ENCODE measurements around the gene RPUSD3.
A peak's percentile ranks its signal among the peaks of the same experiment; 100 is the strongest.

The RPUSD3 gene, protein sequence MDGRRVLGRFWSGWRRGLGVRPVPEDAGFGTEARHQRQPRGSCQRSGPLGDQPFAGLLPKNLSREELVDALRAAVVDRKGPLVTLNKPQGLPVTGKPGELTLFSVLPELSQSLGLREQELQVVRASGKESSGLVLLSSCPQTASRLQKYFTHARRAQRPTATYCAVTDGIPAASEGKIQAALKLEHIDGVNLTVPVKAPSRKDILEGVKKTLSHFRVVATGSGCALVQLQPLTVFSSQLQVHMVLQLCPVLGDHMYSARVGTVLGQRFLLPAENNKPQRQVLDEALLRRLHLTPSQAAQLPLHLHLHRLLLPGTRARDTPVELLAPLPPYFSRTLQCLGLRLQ

GRCh38 chr3:9843715-9844438 lies at the start of gene RPUSD3:
Gene RPUSD3, minus strand, starts transcription at chr3:9844008. Its CDS starts 18 bp downstream, at chr3:9843990.
- H3K4me3 ChIP-seq (ENCODE audit: low read depth, low read length): peak within 1 kb of the TSS; percentile 86
- peaks cover 10% of the 10 kb centered on the region for H3K4me1 ChIP-seq (ENCODE audit: control insufficient read depth, insufficient read depth, low read length, unreplicated experiment)
- peak within 1 kb of the TSS; percentile 20; the same call in 1 of the 2 replicates for H3K27ac ChIP-seq (ENCODE audit: low read depth, low read length)
- H3K27me3 ChIP-seq (ENCODE audit: insufficient read depth, low read length): no peaks in the 10 kb centered on the region
- no peaks in the 10 kb centered on the region for H3K36me3 ChIP-seq (ENCODE audit: insufficient read depth, low read length)
- H3K79me2 ChIP-seq (ENCODE audit: control insufficient read depth, insufficient read depth, low read length, unreplicated experiment): peaks cover 10% of the 10 kb centered on the region
- peak within 1 kb of the TSS; percentile 86 for H2AFZ ChIP-seq (ENCODE audit: low read length, unreplicated experiment)

GRCh38 chr3:9891072-9891622 lies 47.3 kb upstream of the RPUSD3 start:
- Histone ChIP-seq H3K4me3 (ENCODE audit: low read depth, low read length) (peak overlapping the region; percentile 100), H3K27ac (ENCODE audit: low read depth, low read length) (peak overlapping the region; percentile 89), H2AFZ (ENCODE audit: low read length, unreplicated experiment) (peak overlapping the region; percentile 72), H3K79me2 (ENCODE audit: control insufficient read depth, insufficient read depth, low read length, unreplicated experiment) (peaks cover 29% of the 10 kb centered on the region), H3K4me1 (ENCODE audit: control insufficient read depth, insufficient read depth, low read length, unreplicated experiment) (peaks cover 30% of the 10 kb centered on the region), H3K27me3 (ENCODE audit: insufficient read depth, low read length) (no peaks in the 10 kb centered on the region), H3K36me3 (ENCODE audit: insufficient read depth, low read length) (peaks cover 25% of the 10 kb centered on the region)

DNA sequence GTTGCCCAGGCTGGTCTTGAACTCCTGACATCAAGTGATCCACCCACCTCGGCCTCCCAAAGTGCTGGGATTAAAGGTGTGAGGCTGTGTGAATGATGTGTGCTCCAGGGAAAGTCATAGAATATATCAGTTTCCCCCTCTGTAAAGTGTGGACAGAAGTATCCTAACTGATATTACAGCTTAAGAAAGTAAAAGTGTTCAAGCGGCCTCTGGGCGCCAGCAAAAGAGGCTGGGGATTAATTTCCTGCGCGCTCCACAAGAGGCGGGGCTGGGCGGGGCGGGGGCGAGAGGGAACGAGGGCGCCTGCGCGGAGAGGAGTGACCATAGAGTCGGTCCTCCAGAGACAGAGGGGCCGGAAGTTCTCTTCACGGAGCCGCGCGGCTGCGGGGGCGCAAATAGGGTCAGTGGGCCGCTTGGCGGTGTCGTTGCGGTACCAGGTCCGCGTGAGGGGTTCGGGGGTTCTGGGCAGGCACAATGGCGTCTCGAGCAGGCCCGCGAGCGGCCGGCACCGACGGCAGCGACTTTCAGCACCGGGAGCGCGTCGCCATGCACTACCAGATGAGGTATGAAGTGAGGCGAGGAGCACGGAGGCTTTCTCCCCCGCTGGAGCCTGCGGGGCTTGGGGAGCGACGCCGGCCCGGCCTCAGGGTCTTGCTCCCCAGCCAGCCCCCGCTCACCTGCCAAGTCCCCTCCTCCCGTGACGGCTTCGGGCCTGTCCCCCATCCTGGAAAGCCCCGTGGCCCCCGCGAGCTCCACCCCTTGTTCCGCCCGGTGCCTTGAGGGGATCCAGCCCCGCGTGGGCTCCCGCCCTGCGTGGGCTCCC lies 46.7 kb upstream of the RPUSD3 start, which contains the start of gene JAGN1:
Gene JAGN1 (plus strand): TSS at position 362 of the 823 bp plus-strand sequence. CDS start 113 bp downstream, at position 475.
- Histone ChIP-seq H3K27ac (ENCODE audit: low read depth, low read length) (peak within 1 kb of the TSS; percentile 89), H2AFZ (ENCODE audit: low read length, unreplicated experiment) (peak within 1 kb of the TSS; percentile 72)

DNA sequence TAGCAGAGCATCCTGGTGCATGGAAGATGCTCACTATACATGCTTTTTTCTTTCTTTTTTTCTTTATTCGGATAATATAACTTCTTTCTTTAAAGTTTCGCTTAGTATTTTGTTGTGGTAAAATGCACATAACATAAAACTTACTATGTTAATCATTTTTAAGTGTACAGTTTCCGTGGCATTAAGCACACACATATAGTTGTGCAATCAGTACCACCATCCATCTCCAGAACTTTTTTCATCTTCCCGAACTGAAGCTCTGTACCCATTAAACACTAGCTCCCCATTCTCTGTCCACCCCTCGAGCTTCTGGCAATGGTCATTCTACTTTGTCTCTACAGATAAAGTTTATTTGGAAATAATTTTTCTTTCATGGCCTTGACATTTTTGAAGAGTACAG lies 45.6 kb upstream of the RPUSD3 start:
- Histone ChIP-seq H2AFZ (ENCODE audit: low read length, unreplicated experiment) (no peak overlapping the region), H3K4me1 (ENCODE audit: control insufficient read depth, insufficient read depth, low read length, unreplicated experiment) (peaks cover 27% of the 10 kb centered on the region), H3K36me3 (ENCODE audit: insufficient read depth, low read length) (peaks cover 20% of the 10 kb centered on the region)

More for the DNA sequence above, 46.7 kb upstream of the RPUSD3 start, which contains the start of gene JAGN1:
- peak within 1 kb of the TSS; percentile 100 for H3K4me3 ChIP-seq (ENCODE audit: low read depth, low read length)
- peaks cover 29% of the 10 kb centered on the region for H3K79me2 ChIP-seq (ENCODE audit: control insufficient read depth, insufficient read depth, low read length, unreplicated experiment)
- H3K36me3 ChIP-seq (ENCODE audit: insufficient read depth, low read length): peaks cover 25% of the 10 kb centered on the region
- H3K4me1 ChIP-seq (ENCODE audit: control insufficient read depth, insufficient read depth, low read length, unreplicated experiment): peaks cover 28% of the 10 kb centered on the region
- H3K27me3 ChIP-seq (ENCODE audit: insufficient read depth, low read length): no peaks in the 10 kb centered on the region

GRCh38 chr3:9888540-9888939 lies 44.7 kb upstream of the RPUSD3 start:
- Histone ChIP-seq H2AFZ (ENCODE audit: low read length, unreplicated experiment) (no peak overlapping the region), H3K27me3 (ENCODE audit: insufficient read depth, low read length) (no peaks in the 10 kb centered on the region), H3K79me2 (ENCODE audit: control insufficient read depth, insufficient read depth, low read length, unreplicated experiment) (peaks cover 26% of the 10 kb centered on the region), H3K36me3 (ENCODE audit: insufficient read depth, low read length) (peaks cover 16% of the 10 kb centered on the region), H3K4me1 (ENCODE audit: control insufficient read depth, insufficient read depth, low read length, unreplicated experiment) (peaks cover 28% of the 10 kb centered on the region), H3K4me3 (ENCODE audit: low read depth, low read length) (no peak overlapping the region), H3K27ac (ENCODE audit: low read depth, low read length) (no peak overlapping the region)

More for the DNA sequence above, 45.6 kb upstream of the RPUSD3 start:
- Histone ChIP-seq H3K4me3 (ENCODE audit: low read depth, low read length) (no peak overlapping the region), H3K27ac (ENCODE audit: low read depth, low read length) (no peak overlapping the region), H3K27me3 (ENCODE audit: insufficient read depth, low read length) (no peaks in the 10 kb centered on the region), H3K79me2 (ENCODE audit: control insufficient read depth, insufficient read depth, low read length, unreplicated experiment) (peaks cover 26% of the 10 kb centered on the region)

DNA sequence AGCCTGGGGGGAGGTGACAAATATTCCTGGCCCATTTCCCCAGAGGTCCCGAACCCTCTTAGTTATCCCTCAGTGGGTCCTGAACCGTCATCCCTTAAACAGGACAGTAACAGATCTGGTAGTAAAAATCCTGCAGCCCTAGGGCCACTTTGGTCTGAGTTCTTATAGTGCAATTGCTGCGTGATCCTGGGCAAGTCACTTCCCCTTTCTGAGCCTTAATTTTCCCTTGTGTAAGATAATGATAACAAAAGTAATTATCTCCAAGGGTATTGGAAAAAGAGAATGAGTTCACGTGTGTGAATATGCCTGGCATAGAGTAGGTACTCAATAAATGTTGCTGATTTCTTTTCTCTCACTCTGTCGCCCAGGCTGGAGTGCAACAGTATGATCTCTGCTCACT lies 43.7 kb upstream of the RPUSD3 start:
- Histone ChIP-seq H3K27ac (ENCODE audit: low read depth, low read length) (no peak overlapping the region), H2AFZ (ENCODE audit: low read length, unreplicated experiment) (no peak overlapping the region), H3K36me3 (ENCODE audit: insufficient read depth, low read length) (peaks cover 5% of the 10 kb centered on the region), H3K4me3 (ENCODE audit: low read depth, low read length) (no peak overlapping the region), H3K4me1 (ENCODE audit: control insufficient read depth, insufficient read depth, low read length, unreplicated experiment) (peaks cover 18% of the 10 kb centered on the region), H3K27me3 (ENCODE audit: insufficient read depth, low read length) (no peaks in the 10 kb centered on the region), H3K79me2 (ENCODE audit: control insufficient read depth, insufficient read depth, low read length, unreplicated experiment) (peaks cover 17% of the 10 kb centered on the region)

DNA sequence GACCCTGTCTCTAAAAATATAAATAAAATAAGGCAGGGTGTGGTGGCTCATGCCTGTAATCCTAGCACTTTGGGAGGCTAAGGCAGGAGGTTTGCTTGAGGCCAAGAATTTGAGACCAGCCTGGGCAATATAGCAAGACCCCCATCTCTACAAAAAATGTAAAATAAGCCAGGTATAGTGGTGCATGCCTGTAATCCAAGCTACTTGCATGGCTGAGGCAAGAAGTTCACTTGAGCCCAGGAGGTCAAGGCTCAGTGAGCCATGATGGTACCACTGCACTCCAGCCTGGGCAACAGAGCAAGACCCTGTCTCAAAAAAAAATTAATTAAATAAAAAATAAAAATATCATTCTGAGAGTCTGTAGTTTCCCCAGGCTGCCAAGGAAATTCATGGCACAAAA lies 42.5 kb upstream of the RPUSD3 start:
- H3K27ac ChIP-seq (ENCODE audit: low read depth, low read length): no peak overlapping the region
- H3K27me3 ChIP-seq (ENCODE audit: insufficient read depth, low read length): no peaks in the 10 kb centered on the region
- peaks cover 9% of the 10 kb centered on the region for H3K79me2 ChIP-seq (ENCODE audit: control insufficient read depth, insufficient read depth, low read length, unreplicated experiment)
- no peak overlapping the region for H3K4me3 ChIP-seq (ENCODE audit: low read depth, low read length)
- H3K36me3 ChIP-seq (ENCODE audit: insufficient read depth, low read length): no peaks in the 10 kb centered on the region
- peaks cover 17% of the 10 kb centered on the region for H3K4me1 ChIP-seq (ENCODE audit: control insufficient read depth, insufficient read depth, low read length, unreplicated experiment)
- H2AFZ ChIP-seq (ENCODE audit: low read length, unreplicated experiment): no peak overlapping the region

DNA sequence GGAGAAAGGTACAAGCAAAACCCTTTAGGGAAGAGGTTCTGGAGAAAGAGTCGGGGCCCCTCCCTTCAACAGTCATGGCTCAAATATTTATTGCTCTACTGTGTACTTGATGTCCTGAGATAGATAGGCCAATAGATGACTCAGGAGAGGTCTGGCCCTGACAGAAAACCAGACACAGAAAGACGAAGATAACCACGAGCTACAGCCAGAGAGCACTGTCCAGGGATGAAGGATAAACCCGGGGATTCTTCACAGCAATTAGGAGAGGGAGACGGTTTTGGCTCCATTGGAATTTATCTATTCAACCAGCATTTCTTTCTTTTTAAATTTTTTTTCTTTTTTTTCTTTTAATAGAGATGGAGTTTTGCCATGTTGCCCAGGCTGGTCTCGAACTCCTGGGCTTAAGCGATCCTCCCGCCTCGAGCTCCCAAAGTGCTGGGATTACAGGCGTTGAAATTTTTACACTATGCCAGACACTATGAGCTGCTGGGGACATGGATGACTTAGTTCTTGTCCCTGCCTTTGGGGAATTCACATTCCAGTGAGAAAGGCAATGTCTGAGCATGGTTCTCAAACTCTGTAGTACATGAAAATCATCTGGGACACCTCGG lies 40.9 kb upstream of the RPUSD3 start:
- Histone ChIP-seq H3K36me3 (ENCODE audit: insufficient read depth, low read length) (no peaks in the 10 kb centered on the region), H3K4me1 (ENCODE audit: control insufficient read depth, insufficient read depth, low read length, unreplicated experiment) (peaks cover 13% of the 10 kb centered on the region), H3K27ac (ENCODE audit: low read depth, low read length) (peak overlapping the region; percentile 83), H3K4me3 (ENCODE audit: low read depth, low read length) (no peak overlapping the region), H3K27me3 (ENCODE audit: insufficient read depth, low read length) (no peaks in the 10 kb centered on the region), H2AFZ (ENCODE audit: low read length, unreplicated experiment) (no peak overlapping the region), H3K79me2 (ENCODE audit: control insufficient read depth, insufficient read depth, low read length, unreplicated experiment) (no peaks in the 10 kb centered on the region)

DNA sequence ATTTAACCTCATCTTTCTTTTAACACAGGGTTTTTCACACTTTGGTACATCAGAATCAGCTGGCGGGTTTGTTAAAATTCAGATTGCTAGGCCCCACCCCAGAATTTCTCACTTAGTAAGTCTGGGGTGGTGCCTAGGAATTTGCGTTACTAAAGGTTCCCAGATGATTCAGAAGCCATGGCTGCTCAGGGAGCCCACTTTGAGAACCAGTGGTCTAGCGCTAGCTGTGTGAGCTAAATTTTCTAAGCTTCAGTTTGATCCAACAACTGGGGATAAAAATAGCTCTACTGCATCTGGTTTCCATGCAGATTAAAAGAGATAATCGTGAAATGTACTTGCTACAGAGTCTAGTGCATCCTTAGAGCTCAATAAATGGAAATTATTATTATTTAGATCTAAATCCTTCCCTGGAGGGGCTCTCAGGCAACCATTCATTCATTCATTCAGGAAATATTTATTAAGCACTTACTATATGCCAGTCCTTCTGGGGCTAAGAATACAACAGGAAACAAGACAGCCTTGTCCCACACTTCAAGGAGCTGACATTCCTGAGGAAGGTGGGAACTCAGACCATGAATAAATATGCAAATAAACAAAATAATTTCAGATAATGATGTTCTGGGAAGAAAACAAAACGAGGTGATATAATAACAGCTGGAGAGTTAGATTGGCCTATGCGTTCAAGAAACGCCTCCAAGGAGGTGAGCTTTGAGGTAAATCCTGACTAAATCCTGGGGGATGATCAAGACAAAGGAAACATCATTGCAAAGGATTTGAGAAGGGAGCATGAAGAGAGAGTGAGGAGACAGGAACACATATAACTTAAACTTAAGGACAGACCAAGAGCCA lies 40.1 kb upstream of the RPUSD3 start:
- peaks cover 19% of the 10 kb centered on the region for H3K4me1 ChIP-seq (ENCODE audit: control insufficient read depth, insufficient read depth, low read length, unreplicated experiment)
- H3K27ac ChIP-seq (ENCODE audit: low read depth, low read length): peak overlapping the region; percentile 83
- H3K4me3 ChIP-seq (ENCODE audit: low read depth, low read length): peak overlapping the region; percentile 23; the same call in 1 of the 2 replicates
- no peaks in the 10 kb centered on the region for H3K27me3 ChIP-seq (ENCODE audit: insufficient read depth, low read length)
- H3K36me3 ChIP-seq (ENCODE audit: insufficient read depth, low read length): no peaks in the 10 kb centered on the region
- H3K79me2 ChIP-seq (ENCODE audit: control insufficient read depth, insufficient read depth, low read length, unreplicated experiment): no peaks in the 10 kb centered on the region
- no peak overlapping the region for H2AFZ ChIP-seq (ENCODE audit: low read length, unreplicated experiment)
